ENCODE results near the gene GPR39.

DNA sequence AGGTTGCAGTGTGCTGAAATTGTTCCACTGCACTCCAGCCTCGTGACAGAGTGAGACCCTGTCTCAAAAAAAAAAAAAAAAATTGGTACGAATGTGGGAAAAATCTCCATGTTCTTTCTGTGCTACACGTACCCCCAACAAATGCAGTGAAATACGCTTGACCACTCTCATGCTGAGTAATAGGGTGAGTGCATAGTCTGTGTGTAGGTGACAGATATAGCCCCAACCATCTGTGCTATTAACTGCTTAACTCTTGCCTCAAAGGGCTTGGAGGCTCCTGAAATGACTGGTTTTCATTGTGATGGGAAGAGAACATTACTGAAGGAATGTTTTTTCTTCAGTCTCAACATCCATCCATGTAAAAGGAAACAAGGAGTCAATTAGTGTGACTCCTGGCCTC, 237.7 kb downstream of the GPR39 start:
- TF ChIP-seq, protein P1, sequence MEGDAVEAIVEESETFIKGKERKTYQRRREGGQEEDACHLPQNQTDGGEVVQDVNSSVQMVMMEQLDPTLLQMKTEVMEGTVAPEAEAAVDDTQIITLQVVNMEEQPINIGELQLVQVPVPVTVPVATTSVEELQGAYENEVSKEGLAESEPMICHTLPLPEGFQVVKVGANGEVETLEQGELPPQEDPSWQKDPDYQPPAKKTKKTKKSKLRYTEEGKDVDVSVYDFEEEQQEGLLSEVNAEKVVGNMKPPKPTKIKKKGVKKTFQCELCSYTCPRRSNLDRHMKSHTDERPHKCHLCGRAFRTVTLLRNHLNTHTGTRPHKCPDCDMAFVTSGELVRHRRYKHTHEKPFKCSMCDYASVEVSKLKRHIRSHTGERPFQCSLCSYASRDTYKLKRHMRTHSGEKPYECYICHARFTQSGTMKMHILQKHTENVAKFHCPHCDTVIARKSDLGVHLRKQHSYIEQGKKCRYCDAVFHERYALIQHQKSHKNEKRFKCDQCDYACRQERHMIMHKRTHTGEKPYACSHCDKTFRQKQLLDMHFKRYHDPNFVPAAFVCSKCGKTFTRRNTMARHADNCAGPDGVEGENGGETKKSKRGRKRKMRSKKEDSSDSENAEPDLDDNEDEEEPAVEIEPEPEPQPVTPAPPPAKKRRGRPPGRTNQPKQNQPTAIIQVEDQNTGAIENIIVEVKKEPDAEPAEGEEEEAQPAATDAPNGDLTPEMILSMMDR (IDR thresholded peaks at IDR 0.05 in 8 of 11, conservative IDR thresholded peaks at IDR 0.05 in 3 of 11) = no peak
- no peak for TF ChIP-seq POLR2AphosphoS5 (IDR thresholded peaks at IDR 0.05)
- TF ChIP-seq POLR2A (IDR thresholded peaks at IDR 0.05) = no peak

Data from spleen (tissue), 7 donors.